SU-DHL-6 (cell line): Measurements from ENCODE around the gene FERMT2.

Source experiments
- H2AFZ ChIP-seq: fragments of 200-600 bp; sonication (generic); 2 replicates; pipeline ENCODE4 v1.6.1; 2014; ENCODE audit warnings: low read depth, mild to moderate bottlenecking, moderate library complexity, mixed read lengths, antibody characterized with exemption, low read length; ENCODE audit not compliant: severe bottlenecking
- H3F3A ChIP-seq: fragments of 200-600 bp; shearing (Covaris generic); 2 replicates; pipeline ENCODE4 v1.6.0; 2016; ENCODE audit warnings: antibody characterized with exemption, mild to moderate bottlenecking; ENCODE audit not compliant: insufficient read depth
- H3K27ac ChIP-seq: fragments of 200-600 bp; sonication (generic); 2 replicates; pipeline ENCODE4 v1.5.1; 2016; ENCODE audit warnings: low read depth, mild to moderate bottlenecking, low read length, moderate library complexity, mixed read lengths
- H3K27me3 ChIP-seq: fragments of 200-600 bp; sonication (generic), shearing (Covaris generic); 2 replicates; pipeline ENCODE4 v1.6.0; 2014; ENCODE audit warnings: mild to moderate bottlenecking, low read length
- H3K36me3 ChIP-seq: fragments of 200-600 bp; sonication (generic); 2 replicates; pipeline ENCODE4 v1.6.1; 2014; ENCODE audit warnings: mild to moderate bottlenecking, low read length, mixed read lengths
- H3K4me2 ChIP-seq: fragments of 300-600, 200-600 bp; shearing (Covaris generic), sonication (generic); 2 replicates; pipeline ENCODE4 v1.6.0; 2014; ENCODE audit warnings: low read length, low read depth, mild to moderate bottlenecking; ENCODE audit not compliant: poor library complexity, severe bottlenecking
- H3K4me3 ChIP-seq: fragments of 200-600 bp; sonication (generic); 2 replicates; pipeline ENCODE4 v1.5.1; 2014; ENCODE audit warnings: antibody characterized with exemption, low read length, mild to moderate bottlenecking, mixed read lengths; ENCODE audit not compliant: insufficient read depth, poor library complexity, severe bottlenecking
- H3K79me2 ChIP-seq: fragments of 200-600 bp; sonication (generic); 2 replicates; pipeline ENCODE4 v1.6.1; 2014; ENCODE audit warnings: mild to moderate bottlenecking, low read length, moderate library complexity; ENCODE audit not compliant: insufficient read depth
- H3K9ac ChIP-seq: fragments of 200-600 bp; sonication (generic); 2 replicates; pipeline ENCODE4 v1.7.0; 2014; ENCODE audit warnings: mild to moderate bottlenecking, low read length
- H3K9me2 ChIP-seq: fragments of 200-600 bp; sonication (generic); replicated peaks from 2 replicates; pipeline ENCODE4 v1.6.1; 2014; ENCODE audit warnings: low read length; ENCODE audit not compliant: insufficient read depth
- H3K9me3 ChIP-seq: fragments of 200-600 bp; sonication (generic); 2 replicates; pipeline ENCODE4 v1.6.1; 2014; ENCODE audit warnings: low read length, mixed read lengths; ENCODE audit not compliant: insufficient read depth
- H4K20me1 ChIP-seq: fragments of 200-600 bp; sonication (generic); 2 replicates; pipeline ENCODE4 v1.6.1; 2014; ENCODE audit warnings: low read depth, mild to moderate bottlenecking, antibody characterized with exemption, low read length, moderate library complexity, mixed read lengths
- EZH2phosphoT487 ChIP-seq: fragments of 200-600 bp; sonication (generic), shearing (Covaris generic); conservative IDR thresholded peaks from 2 replicates; pipeline ENCODE4 v1.6.1; 2018; ENCODE audit warnings: mild to moderate bottlenecking, antibody characterized with exemption, low read length, moderate library complexity, mixed read lengths
- TF ChIP-seq, protein P1 (sequence below): fragments of 200-600 bp; sonication (generic); IDR thresholded peaks from one replicate; pipeline ENCODE4 v1.5.1; 2017; ENCODE audit warnings: antibody characterized with exemption, mild to moderate bottlenecking, low read length, moderate library complexity; ENCODE audit not compliant: insufficient read depth, poor library complexity, severe bottlenecking

Gene FERMT2

DNA sequence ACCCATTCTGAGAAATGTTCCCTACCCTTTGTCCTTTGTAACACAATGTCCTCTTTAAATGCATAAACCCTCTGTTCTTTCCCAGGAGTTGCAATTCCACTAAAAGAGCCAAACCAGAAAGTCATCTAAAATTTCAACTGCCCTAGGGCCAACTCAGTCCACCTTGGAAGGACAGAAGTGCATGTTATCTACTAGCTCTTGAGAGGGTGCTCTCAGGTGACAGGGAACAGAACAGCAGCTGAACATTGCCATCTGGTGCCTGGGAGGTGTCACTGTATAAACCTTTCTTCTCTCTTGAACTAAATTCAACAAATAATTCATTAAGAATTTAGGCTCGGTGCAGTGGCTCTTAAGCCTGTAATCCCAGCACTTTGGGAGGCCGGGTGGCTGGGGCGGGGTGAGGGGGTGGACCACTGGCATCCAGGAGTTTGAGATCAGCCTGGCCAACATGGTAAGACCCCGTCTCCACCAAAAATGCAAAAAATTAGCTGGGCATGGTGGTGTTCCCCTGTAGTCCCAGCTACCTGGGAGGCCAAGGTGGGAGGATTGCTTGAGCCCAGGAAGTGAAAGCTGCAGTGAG lies 10.3 kb upstream of the FERMT2 start:
- Histone ChIP-seq H3F3A (no peaks in the 10 kb centered on the region), H3K9me3 (no peaks in the 10 kb centered on the region), H3K4me3 (no peak overlapping the region), H3K27ac (no peak overlapping the region), H3K27me3 (no peaks in the 10 kb centered on the region), H3K9me2 (no peaks in the 10 kb centered on the region), H4K20me1 (no peaks in the 10 kb centered on the region), H3K9ac (no peak overlapping the region), H3K4me2 (no peak overlapping the region), H2AFZ (peak overlapping the region; percentile 54), H3K36me3 (no peaks in the 10 kb centered on the region), H3K79me2 (no peaks in the 10 kb centered on the region)
- TF ChIP-seq EZH2phosphoT487 = no peak
- TF ChIP-seq, protein P1, sequence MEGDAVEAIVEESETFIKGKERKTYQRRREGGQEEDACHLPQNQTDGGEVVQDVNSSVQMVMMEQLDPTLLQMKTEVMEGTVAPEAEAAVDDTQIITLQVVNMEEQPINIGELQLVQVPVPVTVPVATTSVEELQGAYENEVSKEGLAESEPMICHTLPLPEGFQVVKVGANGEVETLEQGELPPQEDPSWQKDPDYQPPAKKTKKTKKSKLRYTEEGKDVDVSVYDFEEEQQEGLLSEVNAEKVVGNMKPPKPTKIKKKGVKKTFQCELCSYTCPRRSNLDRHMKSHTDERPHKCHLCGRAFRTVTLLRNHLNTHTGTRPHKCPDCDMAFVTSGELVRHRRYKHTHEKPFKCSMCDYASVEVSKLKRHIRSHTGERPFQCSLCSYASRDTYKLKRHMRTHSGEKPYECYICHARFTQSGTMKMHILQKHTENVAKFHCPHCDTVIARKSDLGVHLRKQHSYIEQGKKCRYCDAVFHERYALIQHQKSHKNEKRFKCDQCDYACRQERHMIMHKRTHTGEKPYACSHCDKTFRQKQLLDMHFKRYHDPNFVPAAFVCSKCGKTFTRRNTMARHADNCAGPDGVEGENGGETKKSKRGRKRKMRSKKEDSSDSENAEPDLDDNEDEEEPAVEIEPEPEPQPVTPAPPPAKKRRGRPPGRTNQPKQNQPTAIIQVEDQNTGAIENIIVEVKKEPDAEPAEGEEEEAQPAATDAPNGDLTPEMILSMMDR = peak; percentile 55

DNA sequence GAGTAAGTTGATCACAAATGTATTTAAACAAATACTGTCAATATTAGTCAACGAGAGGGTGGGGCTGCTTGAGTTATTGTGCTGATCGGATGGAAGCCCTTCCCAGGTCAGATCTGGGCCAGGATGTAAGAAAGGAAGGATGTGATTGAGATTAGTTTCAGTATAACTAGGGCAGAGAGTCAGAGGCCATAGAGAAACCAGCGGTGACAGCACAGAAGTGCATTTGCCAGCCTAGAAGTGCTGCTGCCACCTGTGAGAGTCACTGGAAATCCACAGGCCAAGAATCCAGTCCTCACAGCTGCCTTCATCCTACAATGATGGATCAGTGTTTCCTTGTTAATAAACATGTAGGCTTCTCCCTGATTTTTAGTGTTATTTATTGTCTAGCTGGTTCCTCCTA lies 9.8 kb upstream of the FERMT2 start:
- H3K4me2 ChIP-seq = no peak overlapping the region
- peak overlapping the region; percentile 54 for H2AFZ ChIP-seq
- H3K36me3 ChIP-seq = no peaks in the 10 kb centered on the region
- H3K9me2 ChIP-seq = no peaks in the 10 kb centered on the region
- no peak overlapping the region for H3K27ac ChIP-seq
- no peaks in the 10 kb centered on the region for H3K79me2 ChIP-seq
- no peaks in the 10 kb centered on the region for H3K9me3 ChIP-seq
- H4K20me1 ChIP-seq = no peaks in the 10 kb centered on the region
- no peak overlapping the region for H3K9ac ChIP-seq
- no peak for TF ChIP-seq EZH2phosphoT487
- TF ChIP-seq, protein P1 = no peak
- H3K4me3 ChIP-seq = no peak overlapping the region
- no peaks in the 10 kb centered on the region for H3F3A ChIP-seq
- H3K27me3 ChIP-seq = no peaks in the 10 kb centered on the region

DNA sequence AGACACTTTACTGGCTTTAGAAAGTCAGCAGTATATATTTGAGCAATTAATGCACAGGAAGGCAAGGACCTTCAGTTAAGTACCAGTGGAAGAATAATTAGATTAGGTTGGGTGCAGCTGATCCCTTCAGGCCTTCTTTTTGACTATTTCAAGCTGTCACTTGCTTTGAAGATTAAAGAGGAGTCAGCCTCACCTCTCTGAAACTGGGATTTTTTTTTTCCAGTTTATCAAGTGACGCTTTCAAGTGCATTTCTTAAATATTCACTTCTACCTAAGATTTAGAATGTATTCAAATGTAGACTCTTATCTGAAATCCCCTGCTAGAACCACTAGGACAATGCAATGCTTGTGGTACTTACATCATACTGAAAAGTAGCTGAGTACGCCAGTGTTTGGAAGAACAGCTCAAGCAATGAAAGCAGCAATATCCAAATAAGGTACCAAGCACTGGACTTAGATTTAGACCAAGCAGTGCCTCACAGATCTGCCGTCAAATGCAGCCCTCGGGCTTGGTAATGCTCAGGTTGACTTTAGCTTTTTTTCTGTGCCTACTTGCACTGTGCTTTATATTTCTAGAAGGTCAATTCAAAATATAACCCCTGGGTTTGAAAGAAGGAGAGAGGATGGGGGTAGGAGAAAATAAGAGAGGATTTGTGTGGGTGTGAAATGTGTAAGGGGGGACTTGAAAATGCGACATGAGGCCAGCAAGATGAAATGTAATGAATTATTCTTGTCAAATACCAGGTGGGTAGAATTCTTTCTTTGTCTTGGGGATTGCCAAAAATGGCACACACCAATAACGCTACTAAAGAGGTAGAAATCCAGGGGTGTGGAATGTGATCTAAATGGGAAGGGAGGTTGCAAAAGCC lies 3.7 kb upstream of the FERMT2 start:
- no peak overlapping the region for H3K9ac ChIP-seq
- no peak overlapping the region for H3K4me3 ChIP-seq
- no peaks in the 10 kb centered on the region for H3K9me3 ChIP-seq
- H3K4me2 ChIP-seq = no peak overlapping the region
- TF ChIP-seq EZH2phosphoT487 = no peak
- TF ChIP-seq, protein P1 = no peak
- no peaks in the 10 kb centered on the region for H3K79me2 ChIP-seq
- no peaks in the 10 kb centered on the region for H3K9me2 ChIP-seq
- H3K36me3 ChIP-seq = no peaks in the 10 kb centered on the region
- H2AFZ ChIP-seq = no peak overlapping the region
- no peaks in the 10 kb centered on the region for H3K27me3 ChIP-seq
- no peak overlapping the region for H3K27ac ChIP-seq
- H4K20me1 ChIP-seq = no peaks in the 10 kb centered on the region
- no peaks in the 10 kb centered on the region for H3F3A ChIP-seq
